ENCODE data around the gene PRR18.

GRCh38 chr6:166297606-166298005, 10.6 kb downstream of the PRR18 start:
- TF ChIP-seq CTCF (IDR thresholded peaks at IDR 0.05; ENCODE audit: low read depth, low read length, missing input control) (no peak), TAF1 (conservative IDR thresholded peaks at IDR 0.05) (no peak), ATF3 (IDR thresholded peaks at IDR 0.05) (no peak), RAD21 (IDR thresholded peaks at IDR 0.05) (no peak)
